GM12878 (cell line): ENCODE results near the gene ZNF322. TPM values are rescaled to one million over a fixed set of nuclear protein-coding genes. Genes with fewer than 3 reads are reported as not detected.

Experiments
- ASH2L ChIP-seq: fragments of 300-600, 200-600 bp; sonication (generic); IDR thresholded peaks from 2 replicates; pipeline ENCODE4 v1.6.1; 2017; ENCODE audit warnings: low read depth, mild to moderate bottlenecking, borderline replicate concordance
- CBFB ChIP-seq: IDR thresholded peaks from 2 replicates; pipeline ENCODE4 v1.6.1; 2016; ENCODE audit warnings: antibody characterized with exemption, low read depth
- DPF2 ChIP-seq: fragments of 450-650 bp; IDR thresholded peaks from 2 replicates; pipeline ENCODE4 v1.6.1; 2017; ENCODE audit warnings: mild to moderate bottlenecking
- HDAC2 ChIP-seq: fragments of 200-600 bp; sonication (generic); IDR thresholded peaks from 2 replicates; pipeline ENCODE4 v1.6.1; 2017
- HDGF ChIP-seq: fragments of 450-650 bp; IDR thresholded peaks from 2 replicates; pipeline ENCODE4 v1.6.1; 2016; ENCODE audit warnings: antibody characterized with exemption
- IKZF2 ChIP-seq, 2 experiments: fragments of 450-650 bp; IDR thresholded peaks; 2 replicates each; pipeline ENCODE4 v1.6.1; 2017; ENCODE audit warnings: mild to moderate bottlenecking in 2 of 2, moderate library complexity in 2 of 2
- JUND ChIP-seq: IDR thresholded peaks from 2 replicates; pipeline ENCODE4 v1.6.1; 2012; ENCODE audit warnings: low read depth, mild to moderate bottlenecking, low read length, improper control_type of control experiment, moderate library complexity
- KAT2A ChIP-seq: conservative IDR thresholded peaks from 2 replicates; pipeline ENCODE4 v1.6.1; 2011; ENCODE audit warnings: low read depth, low read length; ENCODE audit not compliant: control insufficient read depth
- LARP7 ChIP-seq: fragments of 450-650 bp; IDR thresholded peaks from 2 replicates; pipeline ENCODE4 v1.6.1; 2017; ENCODE audit warnings: mild to moderate bottlenecking
- MTA3 ChIP-seq: IDR thresholded peaks from 2 replicates; pipeline ENCODE4 v1.6.1; 2012; ENCODE audit warnings: low read length, inconsistent platforms, borderline replicate concordance
- NFYB ChIP-seq: IDR thresholded peaks from 2 replicates; pipeline ENCODE4 v1.6.1; 2011; ENCODE audit warnings: low read depth, mild to moderate bottlenecking, low read length, improper control_type of control experiment, moderate library complexity; ENCODE audit not compliant: insufficient read depth
- POLR2AphosphoS5 ChIP-seq: IDR thresholded peaks from 2 replicates; pipeline ENCODE4 v1.6.1; 2011; ENCODE audit warnings: mild to moderate bottlenecking, low read length, inconsistent platforms
- RB1 ChIP-seq: fragments of 450-650 bp; formaldehyde crosslinking; IDR thresholded peaks from 2 replicates; pipeline ENCODE4 v1.6.1; 2017; ENCODE audit warnings: mild to moderate bottlenecking, borderline replicate concordance
- RBBP5 ChIP-seq: fragments of 200-600 bp; sonication (generic); conservative IDR thresholded peaks from 2 replicates; pipeline ENCODE4 v1.6.1; 2016
- SIN3A ChIP-seq: IDR thresholded peaks from 2 replicates; pipeline ENCODE4 v1.6.1; 2012; ENCODE audit warnings: low read depth, low read length, improper control_type of control experiment
- SRF ChIP-seq, 2 experiments: IDR thresholded peaks; 2 replicates each; pipeline ENCODE4 v1.6.1; 2011; ENCODE audit warnings: low read depth in 2 of 2, low read length in 2 of 2, mild to moderate bottlenecking in 1 of 2, moderate library complexity in 1 of 2
- TAF1 ChIP-seq: IDR thresholded peaks from 2 replicates; pipeline ENCODE4 v1.6.1; 2011; ENCODE audit warnings: mild to moderate bottlenecking, low read depth, low read length, borderline replicate concordance
- YY1 ChIP-seq: IDR thresholded peaks from 2 replicates; pipeline ENCODE4 v1.6.1; 2011; ENCODE audit warnings: low read depth, mild to moderate bottlenecking, low read length
- ZBED1 ChIP-seq: IDR thresholded peaks from 2 replicates; pipeline ENCODE4 v1.6.1; 2016; ENCODE audit warnings: borderline replicate concordance
- ZNF24 ChIP-seq: fragments of 450-650 bp; IDR thresholded peaks from 2 replicates; pipeline ENCODE4 v1.6.1; 2017; ENCODE audit warnings: antibody characterized with exemption, mild to moderate bottlenecking
- polyA plus RNA-seq, 11 experiments: library from polyadenylated mRNA; depleted of rRNA in 4 of 11; unstranded in 6 of 11; stranded (reverse) in 5 of 11; fragments of >200 nt; fragmentation: Nextera tagmentation in 4 of 11; fragmentation: Illumina TruSeq in 1 of 11; extraction: Ambion mirVana in 4 of 11; extraction: Trizol in 1 of 11; gene quantifications; 1 replicate in 1 of 11; 2 replicates in 10 of 11; pipeline versions ENCODE4 v1.2.1 to v1.2.3, GENCODE V29; 2011 to 2016; ENCODE audit warnings: inconsistent platforms in 2 of 11, missing spikeins in 2 of 11, low read depth in 1 of 11
- total RNA-seq, 4 experiments: library from RNA; depleted of rRNA in 3 of 4; stranded (reverse); fragments of >200 nt in 3 of 4; fragmentation: Illumina TruSeq in 1 of 4; extraction: Trizol in 1 of 4; gene quantifications; 2 replicates each; pipeline versions ENCODE4 v1.2.1 to v1.2.3, GENCODE V29; 2013 to 2021
- TF ChIP-seq, protein P1 (sequence below): fragments of 450-650 bp; IDR thresholded peaks from 2 replicates; pipeline ENCODE4 v1.6.1; 2016; ENCODE audit warnings: mild to moderate bottlenecking, moderate library complexity, borderline replicate concordance
- TF ChIP-seq, protein P2 (sequence below): fragments of 450-650 bp; IDR thresholded peaks from 2 replicates; pipeline ENCODE4 v1.6.1; 2017; ENCODE audit warnings: mild to moderate bottlenecking, moderate library complexity

Gene ZNF322
- total and polyA plus RNA-seq, 10 of the 15 experiments (the other 5 are each of a cell fraction or from before 2014, with no cell fraction given), result 2.7 to 19.1 (median 11.9) TPM

- TF ChIP-seq ZBED1 (no peak), SRF (IDR thresholded peaks at IDR 0.05; ENCODE audit: low read depth in 2 of 2, low read length in 2 of 2) (no peak), RBBP5 (no peak), IKZF2 (IDR thresholded peaks at IDR 0.05) (peak; percentile 38 to 52; a peak in 3 of 4 replicates), RB1 (peak; percentile 86; the same call in 1 of the 2 replicates), NFYB (no peak), POLR2AphosphoS5 (no peak), JUND (no peak), HDGF (no peak), KAT2A (no peak), ZNF24 (peak; percentile 91), CBFB (no peak), TAF1 (no peak), ASH2L (no peak), SIN3A (0 out of 2 replicates have a peak, but pooled peaks have one; percentile 59), HDAC2 (no peak), YY1 (peak; percentile 84), DPF2 (peak; percentile 20; the same call in 1 of the 2 replicates), MTA3 (no peak), LARP7 (peak; percentile 45; the same call in 1 of the 2 replicates)
- TF ChIP-seq, protein P1, sequence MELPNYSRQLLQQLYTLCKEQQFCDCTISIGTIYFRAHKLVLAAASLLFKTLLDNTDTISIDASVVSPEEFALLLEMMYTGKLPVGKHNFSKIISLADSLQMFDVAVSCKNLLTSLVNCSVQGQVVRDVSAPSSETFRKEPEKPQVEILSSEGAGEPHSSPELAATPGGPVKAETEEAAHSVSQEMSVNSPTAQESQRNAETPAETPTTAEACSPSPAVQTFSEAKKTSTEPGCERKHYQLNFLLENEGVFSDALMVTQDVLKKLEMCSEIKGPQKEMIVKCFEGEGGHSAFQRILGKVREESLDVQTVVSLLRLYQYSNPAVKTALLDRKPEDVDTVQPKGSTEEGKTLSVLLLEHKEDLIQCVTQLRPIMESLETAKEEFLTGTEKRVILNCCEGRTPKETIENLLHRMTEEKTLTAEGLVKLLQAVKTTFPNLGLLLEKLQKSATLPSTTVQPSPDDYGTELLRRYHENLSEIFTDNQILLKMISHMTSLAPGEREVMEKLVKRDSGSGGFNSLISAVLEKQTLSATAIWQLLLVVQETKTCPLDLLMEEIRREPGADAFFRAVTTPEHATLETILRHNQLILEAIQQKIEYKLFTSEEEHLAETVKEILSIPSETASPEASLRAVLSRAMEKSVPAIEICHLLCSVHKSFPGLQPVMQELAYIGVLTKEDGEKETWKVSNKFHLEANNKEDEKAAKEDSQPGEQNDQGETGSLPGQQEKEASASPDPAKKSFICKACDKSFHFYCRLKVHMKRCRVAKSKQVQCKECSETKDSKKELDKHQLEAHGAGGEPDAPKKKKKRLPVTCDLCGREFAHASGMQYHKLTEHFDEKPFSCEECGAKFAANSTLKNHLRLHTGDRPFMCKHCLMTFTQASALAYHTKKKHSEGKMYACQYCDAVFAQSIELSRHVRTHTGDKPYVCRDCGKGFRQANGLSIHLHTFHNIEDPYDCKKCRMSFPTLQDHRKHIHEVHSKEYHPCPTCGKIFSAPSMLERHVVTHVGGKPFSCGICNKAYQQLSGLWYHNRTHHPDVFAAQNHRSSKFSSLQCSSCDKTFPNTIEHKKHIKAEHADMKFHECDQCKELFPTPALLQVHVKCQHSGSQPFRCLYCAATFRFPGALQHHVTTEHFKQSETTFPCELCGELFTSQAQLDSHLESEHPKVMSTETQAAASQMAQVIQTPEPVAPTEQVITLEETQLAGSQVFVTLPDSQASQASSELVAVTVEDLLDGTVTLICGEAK, result no peak
- TF ChIP-seq, protein P2, sequence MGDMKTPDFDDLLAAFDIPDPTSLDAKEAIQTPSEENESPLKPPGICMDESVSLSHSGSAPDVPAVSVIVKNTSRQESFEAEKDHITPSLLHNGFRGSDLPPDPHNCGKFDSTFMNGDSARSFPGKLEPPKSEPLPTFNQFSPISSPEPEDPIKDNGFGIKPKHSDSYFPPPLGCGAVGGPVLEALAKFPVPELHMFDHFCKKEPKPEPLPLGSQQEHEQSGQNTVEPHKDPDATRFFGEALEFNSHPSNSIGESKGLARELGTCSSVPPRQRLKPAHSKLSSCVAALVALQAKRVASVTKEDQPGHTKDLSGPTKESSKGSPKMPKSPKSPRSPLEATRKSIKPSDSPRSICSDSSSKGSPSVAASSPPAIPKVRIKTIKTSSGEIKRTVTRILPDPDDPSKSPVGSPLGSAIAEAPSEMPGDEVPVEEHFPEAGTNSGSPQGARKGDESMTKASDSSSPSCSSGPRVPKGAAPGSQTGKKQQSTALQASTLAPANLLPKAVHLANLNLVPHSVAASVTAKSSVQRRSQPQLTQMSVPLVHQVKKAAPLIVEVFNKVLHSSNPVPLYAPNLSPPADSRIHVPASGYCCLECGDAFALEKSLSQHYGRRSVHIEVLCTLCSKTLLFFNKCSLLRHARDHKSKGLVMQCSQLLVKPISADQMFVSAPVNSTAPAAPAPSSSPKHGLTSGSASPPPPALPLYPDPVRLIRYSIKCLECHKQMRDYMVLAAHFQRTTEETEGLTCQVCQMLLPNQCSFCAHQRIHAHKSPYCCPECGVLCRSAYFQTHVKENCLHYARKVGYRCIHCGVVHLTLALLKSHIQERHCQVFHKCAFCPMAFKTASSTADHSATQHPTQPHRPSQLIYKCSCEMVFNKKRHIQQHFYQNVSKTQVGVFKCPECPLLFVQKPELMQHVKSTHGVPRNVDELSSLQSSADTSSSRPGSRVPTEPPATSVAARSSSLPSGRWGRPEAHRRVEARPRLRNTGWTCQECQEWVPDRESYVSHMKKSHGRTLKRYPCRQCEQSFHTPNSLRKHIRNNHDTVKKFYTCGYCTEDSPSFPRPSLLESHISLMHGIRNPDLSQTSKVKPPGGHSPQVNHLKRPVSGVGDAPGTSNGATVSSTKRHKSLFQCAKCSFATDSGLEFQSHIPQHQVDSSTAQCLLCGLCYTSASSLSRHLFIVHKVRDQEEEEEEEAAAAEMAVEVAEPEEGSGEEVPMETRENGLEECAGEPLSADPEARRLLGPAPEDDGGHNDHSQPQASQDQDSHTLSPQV, result 0 out of 2 replicates have a peak, but pooled peaks have one; percentile 56
Measured at GRCh38 chr6:26595669-26596269, 63.8 kb downstream of the ZNF322 start (continued).
